CD1c-positive myeloid dendritic cell (primary cell): ENCODE measurements around the gene SGCE.

Source experiments
- DNase-seq: peaks from one replicate; pipeline ENCODE4 v3.0.0-alpha.2; 2016; ENCODE audit errors: extremely low spot score

Gene SGCE

GRCh38 chr7:94575646-94576045, 80.3 kb downstream of the SGCE start:
- no peak for DNase-seq

GRCh38 chr7:94571816-94572215, 84.1 kb downstream of the SGCE start:
- DNase-seq = no peak

- no peak for DNase-seq
These were observed 88.5 kb downstream of the SGCE start for GRCh38 chr7:94567396-94567795.

- no peak for DNase-seq
These were observed 90.6 kb downstream of the SGCE start for GRCh38 chr7:94565247-94565894.

GRCh38 chr7:94562525-94562924, 93.4 kb downstream of the SGCE start:
- no peak for DNase-seq

- DNase-seq = no peak
These were observed 94.0 kb downstream of the SGCE start for GRCh38 chr7:94561841-94562514.

- no peak for DNase-seq
These were observed 96.0 kb downstream of the SGCE start for GRCh38 chr7:94559972-94560371.

GRCh38 chr7:94557215-94557614, 98.7 kb downstream of the SGCE start:
- DNase-seq = no peak

- DNase-seq = no peak
These were observed 99.9 kb downstream of the SGCE start for GRCh38 chr7:94556028-94556427.

GRCh38 chr7:94547126-94547525, 108.8 kb downstream of the SGCE start:
- DNase-seq = no peak

- no peak for DNase-seq
These were observed 115.5 kb downstream of the SGCE start for GRCh38 chr7:94540428-94540827.
